Measurements from ENCODE around the gene ADPRHL1.

GRCh38 chr13:113472355-113473025 is 19.2 kb upstream of the ADPRHL1 start:
- no peak for TF ChIP-seq POLR2A (IDR thresholded peaks at IDR 0.05)
- TF ChIP-seq, protein P1, sequence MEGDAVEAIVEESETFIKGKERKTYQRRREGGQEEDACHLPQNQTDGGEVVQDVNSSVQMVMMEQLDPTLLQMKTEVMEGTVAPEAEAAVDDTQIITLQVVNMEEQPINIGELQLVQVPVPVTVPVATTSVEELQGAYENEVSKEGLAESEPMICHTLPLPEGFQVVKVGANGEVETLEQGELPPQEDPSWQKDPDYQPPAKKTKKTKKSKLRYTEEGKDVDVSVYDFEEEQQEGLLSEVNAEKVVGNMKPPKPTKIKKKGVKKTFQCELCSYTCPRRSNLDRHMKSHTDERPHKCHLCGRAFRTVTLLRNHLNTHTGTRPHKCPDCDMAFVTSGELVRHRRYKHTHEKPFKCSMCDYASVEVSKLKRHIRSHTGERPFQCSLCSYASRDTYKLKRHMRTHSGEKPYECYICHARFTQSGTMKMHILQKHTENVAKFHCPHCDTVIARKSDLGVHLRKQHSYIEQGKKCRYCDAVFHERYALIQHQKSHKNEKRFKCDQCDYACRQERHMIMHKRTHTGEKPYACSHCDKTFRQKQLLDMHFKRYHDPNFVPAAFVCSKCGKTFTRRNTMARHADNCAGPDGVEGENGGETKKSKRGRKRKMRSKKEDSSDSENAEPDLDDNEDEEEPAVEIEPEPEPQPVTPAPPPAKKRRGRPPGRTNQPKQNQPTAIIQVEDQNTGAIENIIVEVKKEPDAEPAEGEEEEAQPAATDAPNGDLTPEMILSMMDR (IDR thresholded peaks at IDR 0.05), result no peak

All from Peyer's patch (tissue), 4 donors.